GM11168 (cell line): Measurements from ENCODE around the gene HLA-DMB.
"Not testable (repeated sequence)": the region's sequence is repeated elsewhere in the genome, so short reads cannot be mapped to it uniquely, and the experiment has no call there.

Source experiments
- in situ Hi-C: fragments of 300-500 bp; cut with MboI; formaldehyde crosslinking; loops from one replicate; pipeline ENCODE4 v1.12.0; 2022; ENCODE audit warnings: low sequenced_read_pairs; ENCODE audit not compliant: unreplicated experiment

HLA-DMB gene

DNA sequence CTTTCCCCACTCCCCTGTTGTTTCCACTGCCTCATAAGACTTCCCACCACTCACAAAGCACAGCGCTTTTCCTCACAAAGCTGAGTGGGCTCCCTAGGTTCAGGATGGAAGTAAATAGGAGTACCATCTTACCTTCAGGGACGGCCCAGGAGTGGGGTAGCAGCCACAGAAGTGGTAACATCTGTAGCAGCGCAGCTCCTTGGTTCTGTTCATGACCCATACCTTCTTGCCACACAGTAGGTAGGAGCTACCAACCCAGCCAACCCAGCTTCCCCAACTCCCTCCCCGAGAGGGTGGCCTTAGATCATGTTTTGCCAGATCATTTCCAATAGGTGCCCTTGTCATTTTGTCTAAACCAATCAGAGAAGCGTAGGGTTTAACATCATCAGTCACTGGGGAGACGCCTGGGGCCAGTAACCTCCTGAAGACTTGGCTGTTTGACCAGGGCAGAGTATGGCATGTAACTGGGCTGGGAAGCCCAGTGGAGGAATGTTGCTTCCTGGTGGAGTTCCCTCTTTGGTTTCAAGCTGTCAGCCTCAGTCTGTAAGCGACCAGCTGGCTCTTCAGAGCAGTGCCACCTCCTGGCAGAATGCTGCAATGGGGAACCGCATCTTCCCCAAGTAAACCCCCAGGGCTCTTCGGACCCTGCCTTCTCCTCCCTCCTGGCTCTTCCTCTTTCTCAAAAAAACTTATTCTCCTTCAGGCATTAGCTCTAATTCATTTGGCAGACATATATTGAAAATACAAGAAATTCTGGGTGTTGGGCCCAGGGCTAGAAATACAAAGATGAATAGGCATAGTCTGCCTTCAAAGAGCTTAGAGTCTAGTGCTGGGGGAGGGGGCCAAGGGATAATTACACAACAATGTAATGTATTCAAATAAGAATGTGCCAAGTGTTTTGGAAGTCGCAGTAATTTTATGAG lies 12.2 kb upstream of the HLA-DMB start, which contains the start of gene HLA-DMA:
TSS of gene HLA-DMA (minus strand) at position 281 of the 923 bp plus-strand sequence. CDS start at position 220, 61 bp downstream.
- in situ Hi-C loops, result no loop called here

GRCh38 chr6:32950449-32950848 lies 9.6 kb upstream of the HLA-DMB start:
- in situ Hi-C loops, result no loop called here

GRCh38 chr6:32950010-32950409 lies 9.2 kb upstream of the HLA-DMB start:
- in situ Hi-C loops, result no loop called here

DNA sequence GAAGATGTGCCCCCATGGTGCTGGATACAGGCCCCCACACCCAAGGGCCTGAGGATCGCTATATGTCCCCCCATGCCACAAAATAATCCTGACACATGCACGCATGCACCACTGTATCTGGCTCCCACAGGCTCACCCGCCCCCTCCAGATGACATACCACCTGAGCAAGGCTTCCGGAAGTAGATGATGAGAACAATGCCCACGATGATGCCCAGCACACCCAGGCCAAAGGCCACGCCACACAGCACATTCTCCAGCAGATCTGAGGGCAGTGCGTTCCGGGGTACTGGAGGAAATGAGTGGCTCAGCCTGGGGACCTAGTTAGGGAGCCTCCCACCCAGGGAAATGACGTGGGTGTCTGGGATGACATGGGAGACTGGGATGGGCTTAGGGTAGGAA lies 8.3 kb upstream of the HLA-DMB start:
- in situ Hi-C loops, result no loop called here

DNA sequence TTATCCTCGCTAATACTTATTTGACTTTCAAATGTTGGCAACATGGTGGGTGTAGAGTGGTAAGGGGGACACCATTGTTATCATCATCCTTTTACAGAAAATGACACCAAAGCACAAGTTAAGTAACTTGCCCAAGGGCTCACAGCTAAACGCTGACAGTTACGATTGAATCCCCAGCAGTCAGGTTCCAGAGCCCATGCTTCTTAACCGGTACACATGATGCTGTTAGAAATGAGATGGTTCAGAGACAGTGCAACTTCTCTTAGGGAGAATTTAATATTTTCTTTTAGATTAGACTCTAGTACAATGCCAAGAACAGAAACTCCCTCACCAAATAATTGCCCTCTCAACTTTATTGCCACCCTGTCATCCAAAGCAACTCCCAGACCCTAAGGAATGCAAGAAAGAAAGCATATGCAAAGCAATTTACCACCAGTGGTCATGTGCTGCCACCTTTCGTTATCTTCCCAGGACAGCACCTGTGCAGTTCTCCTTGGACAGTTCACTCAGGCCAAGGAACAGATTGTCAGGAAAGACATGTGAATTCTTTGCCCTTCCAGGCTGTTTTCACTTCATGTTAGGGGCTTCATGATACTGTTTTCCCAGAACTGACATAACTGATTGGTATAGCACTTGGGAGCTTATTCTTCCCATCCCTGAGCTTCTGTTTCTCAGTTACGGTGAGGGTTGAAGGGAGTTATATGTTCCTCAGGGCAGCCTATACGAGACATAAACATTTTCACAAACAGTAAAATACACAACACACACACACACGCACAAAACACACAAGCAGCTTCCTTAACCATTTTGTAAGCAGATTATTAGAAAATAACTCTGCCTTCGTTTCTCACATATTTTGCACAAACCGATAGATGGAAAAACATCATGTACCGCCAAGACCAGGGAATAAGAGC lies 7.0 kb upstream of the HLA-DMB start:
- in situ Hi-C loops, result no loop called here

GRCh38 chr6:32946893-32947292 lies 6.1 kb upstream of the HLA-DMB start:
- in situ Hi-C loops, result no loop called here

GRCh38 chr6:32945953-32946352 lies 5.1 kb upstream of the HLA-DMB start:
- in situ Hi-C loops, result no loop called here

DNA sequence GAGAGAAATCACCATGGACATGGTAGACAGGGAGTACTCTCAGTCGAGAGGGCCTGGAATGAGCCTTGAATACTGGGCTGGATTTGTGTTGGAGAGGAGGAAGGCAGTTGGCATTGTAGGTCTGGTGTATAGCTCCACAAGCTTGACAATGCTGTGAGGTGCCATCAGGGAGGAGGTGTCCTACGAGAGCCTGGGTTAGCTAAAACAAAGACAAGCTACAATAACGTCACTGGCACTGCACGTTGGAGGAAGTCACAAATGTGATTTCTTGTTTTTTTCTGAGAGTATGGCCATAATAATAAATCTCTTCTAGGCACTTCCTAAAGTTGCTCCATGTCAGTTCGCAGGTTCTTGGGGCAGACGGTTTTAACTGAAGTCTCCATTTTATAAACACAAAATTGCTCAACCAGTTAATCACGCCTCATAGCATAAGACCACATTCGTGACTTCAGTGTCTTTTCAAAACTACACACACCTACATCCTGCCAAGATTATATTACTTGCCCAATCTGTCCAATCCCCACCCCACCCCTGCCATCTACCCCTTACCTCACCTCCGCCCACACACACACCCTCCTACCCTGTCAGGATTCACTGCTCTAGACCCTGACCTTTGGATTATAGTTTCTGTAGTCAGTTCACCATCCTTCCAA lies 4.4 kb upstream of the HLA-DMB start:
- in situ Hi-C loops, result no loop called here

DNA sequence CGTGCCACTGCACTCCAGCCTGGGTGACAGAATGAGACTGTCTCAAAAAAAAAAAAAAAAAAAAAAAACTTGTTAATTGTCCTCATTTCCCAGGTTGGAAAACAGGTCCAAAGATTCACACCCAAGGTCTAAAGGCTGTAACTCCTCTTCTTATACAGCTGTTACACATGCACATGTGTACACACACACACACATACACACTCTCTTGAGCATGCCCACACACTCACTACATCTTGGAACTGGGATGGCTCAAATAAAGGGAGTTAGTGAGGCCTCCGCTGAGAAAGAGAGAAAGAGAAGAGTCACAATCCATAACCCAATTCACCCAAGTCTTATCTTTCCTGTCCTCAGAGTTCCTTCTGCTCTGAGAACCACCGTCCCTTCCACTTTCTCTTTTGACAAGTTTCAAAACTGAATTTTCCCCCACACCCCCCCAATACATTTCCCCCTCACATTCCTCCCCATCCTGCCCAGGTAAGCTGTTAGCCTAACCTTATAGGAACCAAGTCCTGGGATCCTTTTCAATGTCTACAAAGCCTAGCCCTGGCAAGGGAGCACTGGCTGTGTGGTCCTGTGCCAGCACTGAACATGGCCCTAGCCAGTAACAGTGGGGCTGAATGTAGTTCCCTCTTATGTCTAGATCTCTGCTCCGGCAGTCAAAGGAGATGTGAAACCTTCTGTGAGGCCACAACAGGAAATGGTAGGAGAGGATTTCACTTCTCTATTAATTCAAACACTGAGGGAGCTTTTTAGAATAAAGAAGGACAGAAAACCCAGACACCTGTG lies 3.2 kb upstream of the HLA-DMB start:
- in situ Hi-C loops, result no loop called here

DNA sequence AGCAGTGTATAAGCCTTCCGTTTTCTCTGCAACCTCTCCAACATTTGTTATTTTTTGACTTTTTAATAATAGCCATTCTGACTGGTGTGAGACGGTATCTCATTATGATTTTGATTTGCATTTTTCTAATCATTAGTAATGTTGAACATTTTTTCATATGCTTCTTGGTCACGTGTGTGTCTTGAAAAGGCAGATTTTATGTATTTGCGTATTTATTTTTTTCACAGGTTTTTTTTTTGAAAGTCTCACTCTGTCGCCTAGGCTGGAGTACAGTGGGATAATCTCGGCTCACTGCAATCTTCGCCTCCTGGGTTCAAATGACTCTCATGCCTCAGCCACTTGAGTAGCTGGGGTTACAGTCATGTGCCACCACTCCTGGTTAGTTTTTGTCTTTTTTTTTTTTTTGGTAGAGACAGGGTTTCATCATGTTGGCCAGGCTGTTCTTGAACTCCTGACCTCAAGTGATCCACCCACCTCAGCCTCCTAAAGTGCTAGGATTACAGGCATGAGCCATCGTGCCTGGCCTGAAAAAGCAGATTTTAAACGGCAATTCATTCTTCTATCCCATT lies 1.8 kb upstream of the HLA-DMB start:
- in situ Hi-C loops, result not testable (repeated sequence)

GRCh38 chr6:32941214-32941768 lies 463 bp upstream of the HLA-DMB start:
- in situ Hi-C loops, result no loop called here

DNA sequence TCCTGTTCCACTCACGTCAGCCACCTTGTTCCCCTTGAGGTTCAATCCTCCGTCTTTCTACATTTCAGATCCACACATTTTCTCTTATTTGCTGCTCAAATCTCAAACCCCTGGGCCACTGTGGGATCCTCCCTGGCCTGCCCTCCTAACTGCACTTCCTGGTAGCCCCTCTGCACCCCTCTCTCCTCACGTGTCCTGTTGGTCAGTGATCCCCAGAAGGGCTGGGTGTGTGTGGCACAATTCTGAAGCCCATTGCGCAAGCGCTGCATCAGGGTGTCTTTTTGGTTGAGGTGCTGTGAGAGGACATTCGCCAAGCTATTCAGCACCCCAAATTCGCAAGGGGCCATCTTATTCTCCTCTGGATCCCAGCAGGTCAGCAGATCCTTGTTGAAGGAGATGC lies 2.3 kb downstream of the HLA-DMB start:
- in situ Hi-C loops, result loop anchor here (5.0 kb wide), 1 partner anchor 51 kb away; no protein-coding TSS in a partner anchor

- in situ Hi-C loops, result loop anchor here (5.0 kb wide), 1 partner anchor 50 kb away; no protein-coding TSS in a partner anchor
Measured at GRCh38 chr6:32937230-32937633, 3.6 kb downstream of the HLA-DMB start.

GRCh38 chr6:32936239-32937152 lies 4.3 kb downstream of the HLA-DMB start:
- in situ Hi-C loops, result loop anchor here (5.0 kb wide), 1 partner anchor 49 kb away; no protein-coding TSS in a partner anchor

- in situ Hi-C loops, result loop anchor here (5.0 kb wide), 1 partner anchor 48 kb away; no protein-coding TSS in a partner anchor
Measured at GRCh38 chr6:32935551-32936238, 5.1 kb downstream of the HLA-DMB start.

DNA sequence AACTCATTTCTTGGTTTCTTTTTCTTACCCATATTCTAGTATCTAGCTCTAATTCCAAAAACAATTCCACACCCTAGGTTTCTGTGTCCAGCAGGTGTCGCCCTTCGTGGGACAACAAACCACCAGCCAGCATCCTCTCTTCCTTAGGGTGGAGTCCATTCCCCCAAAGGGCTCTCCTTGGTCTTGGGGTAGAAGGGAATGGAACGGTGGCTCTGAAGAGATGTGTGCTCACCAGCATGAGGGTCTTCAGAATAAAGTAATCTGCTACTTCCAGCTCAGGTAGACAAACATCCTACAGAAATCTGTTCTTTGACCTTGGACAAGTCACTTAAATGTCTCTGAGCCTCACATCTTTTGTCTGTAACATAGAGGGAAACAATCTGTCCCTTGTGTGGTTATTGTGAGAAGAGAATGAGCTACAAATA lies 7.2 kb downstream of the HLA-DMB start:
- in situ Hi-C loops, result no loop called here
